ENCODE measurements around the gene FAM177A1.
"Not testable (repeated sequence)": the region's sequence is repeated elsewhere in the genome, so short reads cannot be mapped to it uniquely, and the experiment has no call there.

FAM177A1 gene

GRCh38 chr14:35038312-35038711 lies 7.8 kb upstream of the FAM177A1 start:
- H3K4me3 ChIP-seq (ENCODE audit: low read depth, low read length); POLR2A ChIA-PET; H3K27ac ChIP-seq (ENCODE audit: extremely low read depth, low read depth, low read length); CTCF ChIA-PET; H3K36me3 ChIP-seq (ENCODE audit: control insufficient read depth in 2 of 2, insufficient read depth in 1 of 2, low read length in 2 of 2); H3K4me1 ChIP-seq (ENCODE audit: control insufficient read depth, insufficient read depth, low read length); H3K9me3 ChIP-seq (ENCODE audit: control insufficient read depth, insufficient read depth, low read depth, low read length): not testable (repeated sequence)

DNA sequence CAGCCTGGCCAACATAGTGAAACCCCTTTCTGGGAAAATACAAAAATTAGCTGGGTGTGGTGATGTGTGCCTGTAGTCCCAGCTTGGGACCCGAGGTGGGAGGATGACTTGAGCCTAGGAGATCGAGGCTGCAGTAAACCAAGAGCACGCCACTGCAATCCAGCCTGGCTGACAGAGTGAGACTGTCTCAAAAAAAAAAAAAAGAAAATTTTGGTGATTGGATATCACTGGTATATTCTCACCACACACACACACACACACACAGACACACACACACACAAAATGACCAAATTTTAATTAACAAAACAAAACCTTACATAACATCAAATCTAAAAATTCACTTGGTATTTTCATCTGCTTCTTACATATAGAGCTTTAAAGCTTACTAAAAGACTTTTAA lies 3.4 kb upstream of the FAM177A1 start:
- Histone ChIP-seq H3K27ac (ENCODE audit: extremely low read depth, low read depth, low read length) (no peak overlapping the region), H3K36me3 (ENCODE audit: control insufficient read depth in 2 of 2, insufficient read depth in 1 of 2, low read length in 2 of 2) (no peaks in the 10 kb centered on the region), H3K4me3 (ENCODE audit: low read depth, low read length) (no peak overlapping the region), H3K9me3 (ENCODE audit: control insufficient read depth, insufficient read depth, low read depth, low read length) (no peaks in the 10 kb centered on the region), H3K4me1 (ENCODE audit: control insufficient read depth, insufficient read depth, low read length) (no peaks in the 10 kb centered on the region)
- ChIA-PET CTCF (interaction anchor here (0.7 kb wide), 2 partner anchors 42 to 165 kb away, joined by 3 read pairs; no protein-coding TSS in a partner anchor), POLR2A (interaction anchor here (1.0 kb wide), 1 partner anchor 168 kb away, joined by 6 read pairs; the partner anchor contains the start of gene BAZ1A)
- no peak for TF ChIP-seq SETDB1 (IDR thresholded peaks at IDR 0.05; ENCODE audit: insufficient read length, low read length)
- TF ChIP-seq KLF16 (tag by site-specific recombination; IDR thresholded peaks at IDR 0.05), result no peak
- TF ChIP-seq ZNF266 (tag by site-specific recombination; IDR thresholded peaks at IDR 0.05; ENCODE audit: low read depth), result no peak
- TF ChIP-seq MEIS1 (CRISPR knock-in tag; IDR thresholded peaks at IDR 0.05; ENCODE audit: borderline replicate concordance), result no peak
- TF ChIP-seq ZNF626 (tag by site-specific recombination; IDR thresholded peaks at IDR 0.05), result no peak
- TF ChIP-seq ZSCAN4 (tag by site-specific recombination; IDR thresholded peaks at IDR 0.05), result no peak
- no peak for TF ChIP-seq TRIM28 (IDR thresholded peaks at IDR 0.05; ENCODE audit: borderline replicate concordance, low read length)

- no peak overlapping the region for H3K27ac ChIP-seq (ENCODE audit: extremely low read depth, low read depth, low read length)
- peaks cover 0 to under 1% of the 10 kb centered on the region in 2 experiments; a peak in 1 of 3 replicates for H3K36me3 ChIP-seq (ENCODE audit: control insufficient read depth in 2 of 2, insufficient read depth in 1 of 2, low read length in 2 of 2)
- no peak overlapping the region for H3K4me3 ChIP-seq (ENCODE audit: low read depth, low read length)
- POLR2A ChIA-PET, result no interaction called here
- H3K4me1 ChIP-seq (ENCODE audit: control insufficient read depth, insufficient read depth, low read length), result peaks cover under 1% of the 10 kb centered on the region; the same call in 1 of the 2 replicates
- TF ChIP-seq ZNF791 (tag by site-specific recombination; IDR thresholded peaks at IDR 0.05) (no peak), FEZF1 (tag by site-specific recombination; IDR thresholded peaks at IDR 0.05) (no peak), ZFHX2 (tag by site-specific recombination; conservative IDR thresholded peaks at IDR 0.05) (no peak), ZNF223 (tag by site-specific recombination; IDR thresholded peaks at IDR 0.05) (no peak), ZNF174 (tag by site-specific recombination; IDR thresholded peaks at IDR 0.05) (no peak), SETDB1 (IDR thresholded peaks at IDR 0.05; ENCODE audit: insufficient read length, low read length) (no peak), ZNF600 (tag by site-specific recombination; IDR thresholded peaks at IDR 0.05) (no peak), ZNF426 (tag by site-specific recombination; IDR thresholded peaks at IDR 0.05) (no peak), ZBTB8A (tag by site-specific recombination; IDR thresholded peaks at IDR 0.05) (no peak), ZNF114 (tag by site-specific recombination; IDR thresholded peaks at IDR 0.05) (no peak), MYNN (tag by site-specific recombination; IDR thresholded peaks at IDR 0.05; ENCODE audit: borderline replicate concordance) (no peak), ZNF660 (tag by site-specific recombination; IDR thresholded peaks at IDR 0.05) (no peak), ZNF274 (IDR thresholded peaks at IDR 0.05; ENCODE audit: low read length) (no peak), ZNF274 (tag by site-specific recombination; IDR thresholded peaks at IDR 0.05; ENCODE audit: borderline replicate concordance) (no peak), ZNF433 (tag by site-specific recombination; IDR thresholded peaks at IDR 0.05; ENCODE audit: low read depth) (no peak), ZNF707 (tag by site-specific recombination; IDR thresholded peaks at IDR 0.05) (no peak), ZNF549 (tag by site-specific recombination; IDR thresholded peaks at IDR 0.05) (no peak)
- TF ChIP-seq, protein P1, sequence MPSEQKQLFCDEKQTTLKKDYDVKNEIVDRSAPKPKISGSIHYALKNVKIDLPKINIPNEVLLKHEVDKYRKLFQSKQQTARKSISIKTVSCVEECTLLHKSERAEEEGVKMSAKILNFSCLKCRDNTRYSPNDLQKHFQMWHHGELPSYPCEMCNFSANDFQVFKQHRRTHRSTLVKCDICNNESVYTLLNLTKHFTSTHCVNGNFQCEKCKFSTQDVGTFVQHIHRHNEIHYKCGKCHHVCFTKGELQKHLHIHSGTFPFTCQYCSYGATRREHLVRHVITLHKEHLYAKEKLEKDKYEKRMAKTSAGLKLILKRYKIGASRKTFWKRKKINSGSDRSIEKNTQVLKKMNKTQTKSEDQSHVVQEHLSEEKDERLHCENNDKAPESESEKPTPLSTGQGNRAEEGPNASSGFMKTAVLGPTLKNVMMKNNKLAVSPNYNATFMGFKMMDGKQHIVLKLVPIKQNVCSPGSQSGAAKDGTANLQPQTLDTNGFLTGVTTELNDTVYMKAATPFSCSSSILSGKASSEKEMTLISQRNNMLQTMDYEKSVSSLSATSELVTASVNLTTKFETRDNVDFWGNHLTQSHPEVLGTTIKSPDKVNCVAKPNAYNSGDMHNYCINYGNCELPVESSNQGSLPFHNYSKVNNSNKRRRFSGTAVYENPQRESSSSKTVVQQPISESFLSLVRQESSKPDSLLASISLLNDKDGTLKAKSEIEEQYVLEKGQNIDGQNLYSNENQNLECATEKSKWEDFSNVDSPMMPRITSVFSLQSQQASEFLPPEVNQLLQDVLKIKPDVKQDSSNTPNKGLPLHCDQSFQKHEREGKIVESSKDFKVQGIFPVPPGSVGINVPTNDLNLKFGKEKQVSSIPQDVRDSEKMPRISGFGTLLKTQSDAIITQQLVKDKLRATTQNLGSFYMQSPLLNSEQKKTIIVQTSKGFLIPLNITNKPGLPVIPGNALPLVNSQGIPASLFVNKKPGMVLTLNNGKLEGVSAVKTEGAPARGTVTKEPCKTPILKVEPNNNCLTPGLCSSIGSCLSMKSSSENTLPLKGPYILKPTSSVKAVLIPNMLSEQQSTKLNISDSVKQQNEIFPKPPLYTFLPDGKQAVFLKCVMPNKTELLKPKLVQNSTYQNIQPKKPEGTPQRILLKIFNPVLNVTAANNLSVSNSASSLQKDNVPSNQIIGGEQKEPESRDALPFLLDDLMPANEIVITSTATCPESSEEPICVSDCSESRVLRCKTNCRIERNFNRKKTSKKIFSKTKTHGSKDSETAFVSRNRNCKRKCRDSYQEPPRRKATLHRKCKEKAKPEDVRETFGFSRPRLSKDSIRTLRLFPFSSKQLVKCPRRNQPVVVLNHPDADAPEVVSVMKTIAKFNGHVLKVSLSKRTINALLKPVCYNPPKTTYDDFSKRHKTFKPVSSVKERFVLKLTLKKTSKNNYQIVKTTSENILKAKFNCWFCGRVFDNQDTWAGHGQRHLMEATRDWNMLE (tag by site-specific recombination; conservative IDR thresholded peaks at IDR 0.05; ENCODE audit: low read depth), result no peak
- CTCF ChIA-PET, result interaction anchor here (0.5 to 1.1 kb wide), 3 partner anchors 16 to 377 kb away, joined by 3 to 4 read pairs (median 3); no protein-coding TSS in a partner anchor
- H3K9me3 ChIP-seq (ENCODE audit: control insufficient read depth, insufficient read depth, low read depth, low read length), result no peaks in the 10 kb centered on the region
These were observed 3.0 kb upstream of the FAM177A1 start for GRCh38 chr14:35043046-35043445.
